RCC 7860 (cell line): ENCODE results near the gene GPSM1.

Source experiments
- DNase-seq: peaks from one replicate; pipeline ENCODE4 v3.0.0-alpha.2; 2015; ENCODE audit warnings: low spot score
- FAIRE-seq: peaks from 2 replicates; lab custom pipeline; 2012; peaks lifted over from hg19 to GRCh38; lab: Jason Lieb, UNC

The GPSM1 gene

DNA sequence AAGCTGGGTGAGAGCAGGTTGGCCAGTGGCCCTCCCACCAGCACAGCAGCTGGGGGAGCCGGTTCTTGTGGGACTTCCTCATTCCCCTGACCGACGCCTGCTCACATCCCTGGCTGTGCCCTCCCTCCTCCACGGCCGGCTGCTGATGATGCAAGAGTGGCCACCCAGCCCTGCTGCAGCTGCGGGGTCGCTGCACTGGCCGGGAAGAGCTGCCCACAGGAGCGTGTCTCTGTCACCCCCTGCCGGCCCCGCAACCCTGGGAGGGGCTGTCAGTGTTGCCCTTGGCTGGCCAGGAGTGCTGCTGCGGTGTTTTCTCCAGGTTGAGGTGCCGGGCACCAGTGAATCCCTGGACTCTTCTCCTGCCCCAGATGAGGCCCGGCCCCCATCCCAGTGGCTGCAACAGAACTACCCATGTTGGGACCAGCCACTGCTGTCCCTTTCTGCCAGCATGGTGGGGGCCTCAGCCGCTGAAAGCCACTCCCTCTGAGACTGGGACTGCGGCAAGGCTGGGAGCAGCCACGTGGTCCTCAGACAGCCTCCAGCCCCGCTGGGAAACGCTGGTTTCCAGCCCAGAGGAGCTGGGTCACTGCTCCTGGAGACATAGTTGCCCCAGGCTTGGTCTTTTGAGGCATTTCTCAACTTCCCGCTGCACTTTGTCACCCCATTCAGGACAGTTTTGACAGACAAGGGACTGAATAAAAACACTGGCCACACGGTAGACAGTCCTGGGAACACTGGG is 45.4 kb downstream of the GPSM1 start:
- FAIRE-seq: peak; percentile 52

DNA sequence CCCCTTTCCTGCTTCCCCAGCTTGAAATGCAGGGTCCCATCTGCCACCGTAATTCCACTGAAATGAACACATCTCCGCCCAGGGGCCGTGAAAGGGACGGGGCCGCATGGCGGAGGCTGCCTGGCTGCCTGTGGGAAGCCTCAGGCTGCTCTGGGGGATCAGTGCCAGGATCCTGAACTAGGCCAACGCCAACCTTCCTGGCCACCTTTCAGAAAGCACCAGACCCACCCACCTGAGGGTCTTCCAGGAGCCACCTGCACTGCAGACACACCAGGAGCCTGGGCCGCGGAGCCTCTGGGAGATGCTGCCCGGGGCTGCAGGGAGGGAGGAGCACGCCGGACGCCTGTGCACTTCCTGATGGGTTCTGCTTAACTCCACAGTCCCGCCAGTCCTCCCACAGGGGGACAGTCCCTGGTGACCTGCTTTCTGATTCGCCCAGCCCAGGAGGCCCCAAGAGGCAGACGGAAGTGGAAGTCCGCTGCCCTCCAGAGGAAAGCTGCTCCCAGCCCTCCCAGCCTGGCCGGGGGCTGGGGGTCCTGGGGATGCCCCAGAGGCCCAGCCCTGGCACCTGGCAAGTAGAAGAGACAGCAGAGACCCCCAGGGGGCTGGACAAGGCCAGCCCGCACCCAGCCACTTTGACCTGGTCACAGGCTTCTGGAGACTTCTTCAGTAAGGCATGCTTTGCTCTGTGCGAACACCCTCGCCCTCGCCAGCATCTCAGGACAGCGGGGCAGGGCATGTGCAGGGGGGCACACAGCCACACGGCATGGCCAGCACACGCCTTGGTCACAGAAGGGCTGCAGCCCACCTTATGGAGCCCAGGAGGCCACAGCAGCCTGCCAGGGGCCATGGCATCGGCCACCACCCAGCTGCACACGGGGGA is 46.2 kb downstream of the GPSM1 start, which contains the start of gene CARD9:
CARD9 (minus strand) TSS at position 370 of the 883 bp plus-strand sequence. CDS start 1,591 bp downstream, outside the sequence.
- DNase-seq: no peak
- FAIRE-seq: no peak

More for the DNA sequence above, 45.4 kb downstream of the GPSM1 start:
- DNase-seq: peak; percentile 83

DNA sequence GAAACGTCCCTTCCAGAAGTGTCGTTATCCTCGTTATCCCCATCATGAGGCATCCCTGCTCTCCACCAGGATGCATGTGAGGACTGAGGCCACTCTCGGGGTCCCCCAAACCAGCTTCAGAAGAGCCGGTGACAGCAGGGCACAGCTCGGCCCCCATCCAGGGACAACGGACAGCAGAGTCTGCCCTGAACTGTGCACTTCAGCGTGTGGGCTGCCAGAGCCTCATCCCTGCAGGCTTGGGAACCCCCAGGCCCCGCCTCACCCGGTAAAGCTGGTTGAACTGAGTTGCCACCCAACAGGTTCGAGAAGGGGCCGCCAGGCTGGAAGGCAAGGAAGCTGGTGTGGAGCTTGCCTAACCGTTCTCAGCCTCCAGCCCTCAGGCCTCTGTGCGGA is 46.8 kb downstream of the GPSM1 start:
- DNase-seq: no peak
- FAIRE-seq: no peak

DNA sequence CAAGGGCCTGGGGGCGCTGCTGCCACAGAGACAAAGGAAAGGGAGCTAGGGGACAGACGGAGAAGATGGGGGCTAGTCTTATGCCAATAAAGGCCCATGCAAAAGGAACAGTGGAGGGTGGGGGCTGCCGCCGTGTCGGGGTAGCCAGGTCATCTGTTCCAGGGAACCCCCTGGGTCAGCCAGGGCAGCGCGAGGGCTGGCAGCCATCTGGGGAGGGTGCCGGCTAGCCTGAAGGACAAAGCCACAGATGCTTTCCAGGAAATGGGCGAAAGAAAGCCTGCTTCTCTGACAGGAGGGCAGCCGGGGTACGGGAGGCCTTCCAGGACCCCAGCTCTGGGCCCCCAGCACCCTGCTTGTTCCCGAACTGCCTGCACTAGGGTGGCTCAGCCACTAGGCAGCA is 47.8 kb downstream of the GPSM1 start:
- FAIRE-seq (no peak), DNase-seq (no peak)

DNA sequence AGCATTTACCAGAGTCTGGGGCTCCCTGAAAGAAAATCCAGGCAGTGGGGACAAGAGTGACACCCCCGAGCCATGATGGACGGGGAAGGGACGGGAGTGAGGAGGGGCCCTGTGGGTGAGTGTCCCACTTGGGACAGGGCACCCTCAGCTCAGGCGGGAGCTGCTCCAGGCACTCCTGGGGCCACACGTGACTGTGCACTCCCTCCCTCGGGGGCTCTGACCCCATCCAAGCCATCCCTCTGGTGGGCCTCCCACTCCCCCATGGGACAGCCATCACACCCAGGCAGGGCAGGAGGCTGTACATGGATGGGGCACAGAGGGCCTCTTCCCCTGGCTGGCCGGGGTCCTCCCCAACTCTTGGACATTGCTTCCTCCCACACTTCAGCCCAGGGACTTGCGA is 49.1 kb downstream of the GPSM1 start:
- no peak for FAIRE-seq
- DNase-seq: no peak

DNA sequence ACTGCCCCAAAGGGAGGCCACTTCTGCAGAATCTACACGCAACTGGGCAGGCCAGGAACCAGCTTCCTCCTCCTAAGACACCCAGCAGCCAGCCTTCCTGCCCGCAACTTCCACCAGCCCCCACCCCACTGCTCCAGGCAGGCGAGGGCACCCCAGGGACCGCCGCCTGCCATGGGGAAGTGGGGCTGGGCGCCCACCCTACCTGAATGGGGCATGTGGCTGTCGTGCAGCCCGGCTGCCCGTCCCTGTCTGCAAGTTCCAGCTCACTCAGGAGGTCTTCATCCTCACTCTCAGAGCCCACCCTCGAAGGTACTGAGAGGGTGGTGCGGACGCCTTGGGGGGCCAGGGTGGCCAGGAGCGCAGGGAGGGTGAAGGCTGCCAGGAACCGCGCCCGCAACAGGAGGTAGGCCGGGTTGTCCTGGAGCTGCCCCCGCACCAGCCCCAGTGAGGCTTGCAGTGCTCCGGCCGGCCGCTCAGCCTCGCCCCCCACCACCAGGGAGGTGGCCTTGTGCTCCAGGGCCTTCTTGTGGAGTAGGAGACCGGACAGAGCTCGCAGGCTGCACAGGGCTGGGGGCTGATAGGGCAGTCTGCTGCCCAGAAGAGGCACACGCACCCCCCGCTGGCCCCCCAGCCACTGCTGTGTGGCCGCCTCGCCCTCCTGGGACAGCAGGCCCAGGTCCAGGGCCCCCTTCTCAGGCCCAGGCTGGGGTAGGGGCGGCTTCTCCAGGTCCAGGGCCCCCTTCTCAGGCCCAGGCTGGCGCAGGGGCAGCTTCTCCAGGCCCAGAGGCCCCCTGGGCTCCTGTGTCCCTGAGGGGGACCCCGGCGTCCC is 50.2 kb downstream of the GPSM1 start:
- DNase-seq (no peak), FAIRE-seq (no peak)

DNA sequence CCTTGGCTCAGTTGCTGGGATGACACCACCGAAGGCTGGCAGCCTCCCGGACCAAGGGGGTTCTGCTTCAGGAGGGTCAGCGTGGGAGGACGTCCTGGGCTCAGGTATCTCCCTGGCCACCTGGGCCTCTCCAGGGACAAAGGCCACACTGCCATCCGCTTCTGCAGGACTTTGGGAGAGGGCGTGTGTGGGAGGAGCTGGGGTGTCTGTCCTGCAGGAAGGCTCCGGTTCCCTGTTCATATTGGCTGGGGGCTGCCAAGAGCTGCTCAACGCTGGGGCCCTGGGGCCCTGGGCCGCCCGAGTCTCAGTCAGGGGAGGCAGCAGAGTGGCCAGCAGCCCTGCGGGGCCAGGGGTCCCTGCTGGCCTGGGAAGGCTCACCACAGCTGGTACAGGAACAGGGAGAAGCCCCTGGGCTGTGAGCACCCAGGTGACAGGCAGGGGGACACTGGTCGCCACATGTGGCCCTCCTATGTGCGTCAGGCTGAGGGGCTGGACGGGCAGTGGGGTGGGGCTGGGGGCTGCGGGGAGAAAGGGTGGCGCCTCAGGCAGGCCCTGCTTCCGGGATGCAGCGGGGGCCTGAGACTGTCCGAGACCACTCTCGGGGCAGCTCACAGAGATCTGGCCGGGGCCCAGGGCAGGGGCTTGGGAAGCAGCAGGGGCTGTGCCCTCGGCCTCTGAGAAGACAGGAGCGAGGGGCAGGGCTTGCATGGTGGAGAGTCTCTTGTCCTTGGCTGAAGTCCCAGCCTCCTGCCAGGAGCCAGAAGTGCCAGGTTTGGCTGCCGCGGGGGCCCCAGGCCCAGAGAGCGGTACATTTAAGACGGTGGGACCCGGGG is 51.0 kb downstream of the GPSM1 start:
- DNase-seq (no peak), FAIRE-seq (no peak)

DNA sequence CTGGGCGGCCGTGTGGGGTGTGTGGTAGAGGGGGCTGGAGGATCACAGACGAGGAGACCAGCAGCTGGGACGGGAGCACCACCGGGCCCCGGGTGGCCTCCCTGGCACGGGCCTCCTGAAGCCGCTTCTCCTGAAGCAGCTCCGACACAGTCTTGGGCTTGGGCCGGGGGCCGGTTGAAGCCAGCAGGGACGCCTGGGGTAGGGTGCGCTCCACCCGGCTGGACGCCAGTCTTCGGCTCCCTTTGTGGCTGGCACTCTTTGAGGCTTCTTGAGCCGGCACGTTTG is 51.6 kb downstream of the GPSM1 start:
- FAIRE-seq (no peak), DNase-seq (no peak)

DNA sequence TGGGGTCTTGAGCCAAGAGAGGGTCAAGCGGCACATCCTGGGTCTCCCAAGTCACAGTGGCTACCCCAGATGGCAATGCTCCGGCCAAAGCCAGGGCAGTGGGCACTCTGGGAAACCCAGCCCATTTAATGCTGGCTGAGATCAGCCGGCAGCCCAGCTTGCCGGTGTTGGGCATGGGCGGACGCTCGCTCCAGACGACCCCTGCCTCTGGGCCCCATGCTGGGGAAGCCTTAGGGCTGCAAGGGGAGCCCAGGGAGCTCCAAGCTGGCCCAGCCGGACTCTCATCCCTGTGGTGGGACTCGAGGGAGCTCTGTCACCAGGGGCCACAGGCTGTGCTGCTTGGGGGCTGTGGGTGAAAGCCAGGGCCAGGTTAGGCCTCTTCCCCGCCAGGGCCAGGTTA is 52.1 kb downstream of the GPSM1 start:
- no peak for DNase-seq
- FAIRE-seq: no peak

DNA sequence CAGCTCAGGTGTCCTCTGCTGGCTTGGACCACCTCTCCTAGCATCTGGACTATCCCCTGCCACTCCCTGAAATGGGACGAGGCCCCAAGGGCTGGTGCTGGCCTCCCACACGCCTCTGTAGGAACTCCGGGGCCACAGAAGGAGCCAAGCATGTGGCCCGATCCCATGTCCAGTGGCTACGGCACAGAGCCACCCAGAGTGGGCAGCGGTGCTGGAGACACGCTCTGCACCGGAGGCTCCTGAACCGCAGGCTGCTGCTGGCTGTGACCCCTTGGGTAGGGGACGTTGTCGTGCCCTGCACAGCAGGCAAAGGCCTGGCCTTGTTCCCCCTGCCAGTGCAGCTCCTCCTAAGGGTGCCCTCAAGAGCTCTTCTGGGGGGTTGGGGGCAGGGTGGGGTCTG is 52.6 kb downstream of the GPSM1 start:
- DNase-seq (no peak), FAIRE-seq (no peak)

DNA sequence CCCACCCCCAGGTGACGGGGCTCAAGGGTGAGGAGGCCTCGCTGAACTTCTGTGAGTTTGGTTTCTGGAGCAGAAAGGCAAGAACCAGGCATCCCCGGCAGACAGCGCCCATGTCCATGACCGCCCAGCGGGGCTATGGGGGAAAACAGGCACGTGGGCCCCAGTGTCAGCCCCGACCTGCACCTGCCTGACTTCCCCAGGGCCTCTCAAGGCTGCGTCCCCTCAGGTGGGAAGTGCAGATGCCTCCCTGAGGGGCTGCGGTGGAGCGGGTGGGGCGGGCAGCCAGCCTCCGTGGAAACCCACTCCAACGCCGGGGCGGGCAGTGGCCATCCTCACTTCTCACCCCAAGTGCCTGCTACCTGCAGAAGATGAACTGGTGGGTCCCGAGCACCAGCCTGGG is 53.0 kb downstream of the GPSM1 start:
- no peak for FAIRE-seq
- no peak for DNase-seq

DNA sequence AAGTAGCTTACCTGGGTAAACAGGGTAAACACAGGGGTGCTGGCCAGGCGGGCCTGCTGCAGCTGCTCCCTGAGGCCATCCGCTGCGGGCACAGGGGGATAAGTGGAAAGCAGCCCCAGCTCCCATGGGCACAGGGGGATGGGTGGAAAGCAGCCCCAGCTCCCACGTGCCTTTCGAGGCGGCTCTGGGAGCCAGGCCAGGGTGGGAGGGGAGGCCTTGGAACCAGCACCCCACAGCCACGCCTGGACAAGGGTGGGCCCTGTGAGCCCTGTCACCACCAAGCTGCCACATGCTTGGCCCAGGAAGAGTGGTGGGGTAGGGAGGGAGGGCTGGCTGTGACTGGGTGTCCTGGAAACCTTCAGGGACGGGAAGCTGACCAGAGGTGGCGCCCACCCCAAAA is 54.0 kb downstream of the GPSM1 start:
- FAIRE-seq (no peak), DNase-seq (no peak)

DNA sequence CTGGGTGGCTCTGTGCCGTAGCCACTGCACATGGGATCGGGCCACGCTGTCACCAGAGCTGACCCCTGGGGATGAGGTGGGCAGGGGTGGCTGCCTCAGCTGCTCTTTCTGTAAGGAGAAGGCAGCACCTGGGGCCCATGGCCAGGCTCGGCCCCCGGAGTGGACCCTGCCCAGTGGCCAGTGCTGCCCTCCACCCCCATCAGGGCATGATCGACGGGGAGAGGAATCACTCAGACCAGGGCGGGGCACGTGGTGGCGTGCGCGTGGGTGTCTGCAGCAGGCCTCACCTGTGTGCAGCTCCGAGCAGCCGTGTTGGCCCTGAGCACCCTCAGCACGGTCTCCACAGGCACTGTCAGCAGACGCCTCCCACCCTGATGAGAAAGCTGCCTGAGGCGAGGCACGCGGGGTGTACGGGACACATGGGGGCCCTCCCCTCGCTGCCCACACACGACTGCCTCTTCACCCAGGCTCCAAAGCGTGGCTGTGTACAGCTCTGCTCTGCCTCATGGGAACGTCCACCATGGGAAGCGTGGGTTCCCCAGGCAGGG is 54.7 kb downstream of the GPSM1 start:
- no peak for FAIRE-seq
- DNase-seq: no peak

DNA sequence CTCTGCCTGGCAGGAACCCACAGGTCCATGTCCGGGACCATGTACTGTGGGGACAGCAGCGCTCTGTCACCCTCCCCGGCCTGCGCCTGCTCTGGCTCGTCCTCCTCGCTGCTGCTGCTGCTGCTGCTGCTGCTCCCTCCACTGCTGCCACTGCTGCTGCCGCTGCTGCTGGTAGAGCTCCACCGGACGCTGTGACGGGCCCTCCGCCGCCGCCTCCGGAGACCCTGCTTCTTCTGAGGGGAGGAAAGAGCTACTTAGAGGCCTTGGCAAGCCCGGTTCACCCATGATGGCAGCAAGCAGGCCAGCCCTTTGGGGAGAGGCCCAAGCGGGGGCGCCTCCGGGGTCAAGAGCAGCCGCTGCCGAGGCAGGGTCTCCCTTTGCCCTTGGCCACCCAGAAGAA is 56.1 kb downstream of the GPSM1 start:
- FAIRE-seq: no peak

DNA sequence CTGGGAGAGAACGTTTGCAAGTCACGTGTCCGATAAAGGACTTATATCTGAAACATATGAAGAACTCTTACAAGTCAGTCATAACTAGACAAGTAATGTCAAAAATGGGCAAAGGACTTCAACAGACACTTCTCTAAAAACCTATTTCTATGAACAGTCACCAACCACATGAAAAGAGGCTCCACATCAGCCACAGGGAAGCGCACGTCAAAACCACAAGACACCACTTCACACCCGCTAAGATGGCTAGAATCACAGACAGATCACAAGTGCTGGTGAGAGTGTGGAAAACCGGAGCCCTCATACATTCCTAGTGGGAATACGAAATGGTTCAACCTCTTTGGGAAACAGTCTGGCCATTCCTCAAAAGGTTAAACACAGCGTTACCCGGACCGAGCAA is 57.7 kb downstream of the GPSM1 start:
- DNase-seq: no peak
- FAIRE-seq: no peak

More for the DNA sequence above, 56.1 kb downstream of the GPSM1 start:
- no peak for DNase-seq

DNA sequence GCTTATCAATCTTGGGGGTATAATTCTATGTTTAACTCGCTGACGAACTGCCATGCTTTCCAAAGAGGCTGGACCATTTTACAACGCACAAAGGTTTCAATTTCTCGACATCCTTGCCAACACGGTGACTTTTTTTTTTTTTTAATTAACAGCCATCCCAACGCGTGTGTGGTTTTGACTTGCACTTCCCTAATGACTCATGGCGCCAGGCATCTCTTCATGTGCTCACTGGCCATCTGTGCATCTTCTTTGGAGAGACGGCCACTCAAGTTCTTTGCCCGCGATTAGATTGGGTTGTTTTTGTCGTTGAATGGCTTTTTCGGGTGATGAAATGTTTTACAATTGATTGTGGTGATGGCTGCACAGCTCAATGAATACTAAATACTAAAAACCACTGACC is 58.7 kb downstream of the GPSM1 start:
- no peak for FAIRE-seq
- DNase-seq: no peak

DNA sequence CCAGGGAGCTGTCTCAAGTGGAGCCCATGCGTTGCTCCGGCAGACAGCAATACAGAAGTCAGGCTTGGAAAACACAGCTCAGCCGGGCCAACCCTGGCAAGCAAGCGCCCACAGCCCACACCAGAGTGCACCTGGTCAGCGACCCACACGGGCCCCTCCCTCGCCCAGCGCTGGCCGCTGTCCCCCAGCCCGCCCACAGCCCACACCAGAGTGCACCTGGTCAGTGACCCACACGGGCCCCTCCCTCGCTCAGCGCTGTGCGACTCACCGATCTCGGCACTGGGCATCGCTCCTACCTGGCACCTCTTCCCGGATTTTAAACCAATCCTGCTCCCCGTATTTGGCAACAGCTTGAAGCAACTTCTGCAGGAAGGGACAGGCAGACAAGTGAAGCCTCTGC is 59.9 kb downstream of the GPSM1 start:
- DNase-seq (no peak), FAIRE-seq (no peak)

DNA sequence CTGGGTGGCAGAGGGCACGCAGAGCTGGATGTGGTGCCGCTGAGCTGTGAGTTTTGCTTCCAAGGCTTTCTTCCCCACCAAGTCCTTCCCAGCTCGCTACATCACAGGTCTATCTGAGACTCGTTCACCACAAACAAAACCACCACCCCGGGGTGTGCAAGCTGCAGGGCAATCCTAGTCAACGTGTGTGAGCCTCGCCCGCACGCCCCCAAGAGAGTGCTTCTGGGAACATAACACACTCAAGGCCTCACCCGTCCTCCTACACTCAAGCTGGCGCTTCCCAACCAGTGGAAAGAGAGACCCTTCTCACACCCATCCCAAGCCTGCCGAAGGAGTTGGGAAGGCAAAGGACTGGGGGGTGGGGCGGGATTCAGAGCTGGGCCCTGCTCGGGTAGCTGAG is 62.1 kb downstream of the GPSM1 start:
- no peak for FAIRE-seq
- no peak for DNase-seq

DNA sequence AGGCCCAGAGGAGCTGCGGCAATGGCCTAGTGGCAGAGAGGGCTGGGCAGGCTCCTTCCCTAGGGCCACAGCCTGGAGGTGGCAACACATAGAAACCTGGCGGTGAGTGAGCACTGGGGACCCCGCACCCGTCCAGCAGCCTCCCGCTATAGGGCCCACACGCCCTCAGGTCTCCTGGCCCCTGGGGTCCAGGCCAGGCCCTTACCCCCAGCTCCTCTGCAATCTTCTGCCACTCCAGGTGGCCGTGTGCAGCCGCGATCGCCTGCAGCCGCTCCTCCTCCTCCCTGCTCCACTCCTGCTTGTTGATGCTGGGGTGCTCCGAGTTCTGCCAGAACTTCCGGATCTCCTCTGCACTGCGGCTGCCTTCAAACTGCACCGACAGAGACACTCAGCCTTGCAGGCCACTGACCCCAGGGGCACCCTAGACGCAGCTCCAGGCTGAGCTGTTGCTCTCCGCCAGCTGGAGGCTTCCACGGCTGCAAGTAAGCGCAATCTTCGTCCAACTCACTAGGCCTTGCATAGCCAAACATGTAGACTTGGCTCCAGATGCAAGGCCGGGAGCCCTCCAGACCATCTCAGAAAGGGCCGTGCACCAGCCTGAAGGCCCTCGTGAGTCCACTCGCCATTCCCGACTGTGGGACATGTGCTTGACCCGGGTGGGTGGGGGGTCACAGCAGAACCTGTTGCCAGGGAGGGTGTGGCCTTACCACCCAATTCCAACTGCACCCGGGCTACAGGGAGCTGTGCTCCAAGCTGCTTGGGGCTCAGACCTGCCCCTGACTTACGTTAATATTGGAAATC is 64.6 kb downstream of the GPSM1 start:
- FAIRE-seq (no peak), DNase-seq (no peak)
